HEK293 (cell line): ENCODE data around the gene PSG4.
A peak's percentile ranks its signal among the peaks of the same experiment; 100 is the strongest.
"Not testable (repeated sequence)": the region's sequence is repeated elsewhere in the genome, so short reads cannot be mapped to it uniquely, and the experiment has no call there.

ENCODE experiments used
- BCL11A ChIP-seq: fragments of 450-650 bp; formaldehyde crosslinking; IDR thresholded peaks from 2 replicates; pipeline ENCODE4 v1.5.1; 2016; ENCODE audit warnings: low read depth, missing biosample characterization, missing genetic modification characterization
- BCL11B ChIP-seq: fragments of 450-650 bp; formaldehyde crosslinking; IDR thresholded peaks from 2 replicates; pipeline ENCODE4 v1.5.1; 2016; ENCODE audit warnings: low read depth, missing biosample characterization, missing genetic modification characterization
- RBAK ChIP-seq: fragments of 450-650 bp; formaldehyde crosslinking; IDR thresholded peaks from 2 replicates; pipeline ENCODE4 v1.5.1; 2016; ENCODE audit warnings: missing biosample characterization, missing genetic modification characterization
- SALL2 ChIP-seq: fragments of 450-650 bp; formaldehyde crosslinking; IDR thresholded peaks from 2 replicates; pipeline ENCODE4 v1.5.0; 2017; ENCODE audit warnings: missing biosample characterization, mild to moderate bottlenecking, missing genetic modification characterization, borderline replicate concordance
- TCF7L2 ChIP-seq: IDR thresholded peaks from 2 replicates; pipeline ENCODE4 v1.6.1; 2011; ENCODE audit warnings: low read depth, mild to moderate bottlenecking, inconsistent platforms, low read length, moderate library complexity, borderline replicate concordance
- ZFP37 ChIP-seq: fragments of 450-650 bp; formaldehyde crosslinking; IDR thresholded peaks from 2 replicates; pipeline ENCODE4 v1.5.1; 2016; ENCODE audit warnings: missing biosample characterization, missing genetic modification characterization
- ZNF10 ChIP-seq: fragments of 450-650 bp; formaldehyde crosslinking; IDR thresholded peaks from 2 replicates; pipeline ENCODE4 v1.5.1; 2017; ENCODE audit warnings: missing biosample characterization, missing genetic modification characterization
- ZNF121 ChIP-seq: fragments of 450-650 bp; formaldehyde crosslinking; IDR thresholded peaks from 2 replicates; pipeline ENCODE4 v1.5.1; 2016; ENCODE audit warnings: missing biosample characterization, missing genetic modification characterization
- ZNF747 ChIP-seq: fragments of 450-650 bp; formaldehyde crosslinking; IDR thresholded peaks from 2 replicates; pipeline ENCODE4 v1.5.1; 2016; ENCODE audit warnings: missing biosample characterization, missing genetic modification characterization
- TF ChIP-seq, protein P1 (sequence below): fragments of 450-650 bp; formaldehyde crosslinking; IDR thresholded peaks from 2 replicates; pipeline ENCODE4 v1.5.1; 2016; ENCODE audit warnings: missing biosample characterization, missing genetic modification characterization
- TF ChIP-seq, protein P2 (sequence below): fragments of 450-650 bp; formaldehyde crosslinking; IDR thresholded peaks from 2 replicates; pipeline ENCODE4 v1.5.1; 2016; ENCODE audit warnings: missing biosample characterization, missing genetic modification characterization
- TF ChIP-seq, protein P3 (sequence below): fragments of 450-650 bp; IDR thresholded peaks from 2 replicates; pipeline ENCODE4 v1.5.1; 2018; ENCODE audit warnings: missing biosample characterization, mild to moderate bottlenecking, missing genetic modification characterization

DNA sequence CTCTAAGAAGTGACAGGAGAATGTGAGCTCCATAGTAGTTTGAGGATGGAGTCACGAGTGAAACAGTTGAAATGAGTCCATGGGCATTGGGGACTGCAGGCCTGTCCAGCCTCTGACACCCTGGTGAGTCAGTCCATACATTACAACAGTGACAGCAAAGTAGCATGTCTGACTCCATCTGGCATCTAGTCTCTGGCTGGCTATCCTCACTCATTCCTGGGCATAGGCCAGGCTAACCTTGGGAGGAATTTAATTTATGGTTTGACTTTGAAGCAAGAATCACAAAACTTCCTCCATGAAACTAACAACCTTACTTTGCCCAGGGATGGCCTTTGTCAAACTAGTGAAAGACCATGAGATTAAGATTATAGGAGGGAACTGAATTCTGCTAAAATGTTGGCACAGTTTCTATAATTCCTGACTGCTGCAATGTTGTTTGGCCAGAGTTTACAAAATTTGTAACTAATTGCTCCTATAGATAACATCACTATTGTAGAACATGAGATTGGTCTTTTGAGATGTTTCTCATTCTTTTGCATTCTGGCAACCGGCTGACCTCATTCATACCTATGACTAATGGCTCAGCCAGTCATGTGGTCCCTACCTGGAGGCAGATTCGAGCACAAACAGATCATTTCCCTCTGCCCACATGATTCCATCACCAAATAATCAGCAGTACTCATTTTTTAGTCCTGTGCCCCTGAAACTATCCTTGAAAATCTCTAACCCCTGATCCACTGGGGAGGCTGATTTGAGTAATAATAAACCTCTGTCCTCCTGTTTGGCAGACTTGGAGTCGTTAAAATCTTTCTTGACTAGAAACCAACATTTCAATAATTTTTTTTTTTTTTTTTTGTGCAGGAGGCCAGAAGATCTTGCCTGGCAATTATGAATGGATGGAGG, 23.3 kb downstream of the PSG4 start:
- TF ChIP-seq, protein P1, sequence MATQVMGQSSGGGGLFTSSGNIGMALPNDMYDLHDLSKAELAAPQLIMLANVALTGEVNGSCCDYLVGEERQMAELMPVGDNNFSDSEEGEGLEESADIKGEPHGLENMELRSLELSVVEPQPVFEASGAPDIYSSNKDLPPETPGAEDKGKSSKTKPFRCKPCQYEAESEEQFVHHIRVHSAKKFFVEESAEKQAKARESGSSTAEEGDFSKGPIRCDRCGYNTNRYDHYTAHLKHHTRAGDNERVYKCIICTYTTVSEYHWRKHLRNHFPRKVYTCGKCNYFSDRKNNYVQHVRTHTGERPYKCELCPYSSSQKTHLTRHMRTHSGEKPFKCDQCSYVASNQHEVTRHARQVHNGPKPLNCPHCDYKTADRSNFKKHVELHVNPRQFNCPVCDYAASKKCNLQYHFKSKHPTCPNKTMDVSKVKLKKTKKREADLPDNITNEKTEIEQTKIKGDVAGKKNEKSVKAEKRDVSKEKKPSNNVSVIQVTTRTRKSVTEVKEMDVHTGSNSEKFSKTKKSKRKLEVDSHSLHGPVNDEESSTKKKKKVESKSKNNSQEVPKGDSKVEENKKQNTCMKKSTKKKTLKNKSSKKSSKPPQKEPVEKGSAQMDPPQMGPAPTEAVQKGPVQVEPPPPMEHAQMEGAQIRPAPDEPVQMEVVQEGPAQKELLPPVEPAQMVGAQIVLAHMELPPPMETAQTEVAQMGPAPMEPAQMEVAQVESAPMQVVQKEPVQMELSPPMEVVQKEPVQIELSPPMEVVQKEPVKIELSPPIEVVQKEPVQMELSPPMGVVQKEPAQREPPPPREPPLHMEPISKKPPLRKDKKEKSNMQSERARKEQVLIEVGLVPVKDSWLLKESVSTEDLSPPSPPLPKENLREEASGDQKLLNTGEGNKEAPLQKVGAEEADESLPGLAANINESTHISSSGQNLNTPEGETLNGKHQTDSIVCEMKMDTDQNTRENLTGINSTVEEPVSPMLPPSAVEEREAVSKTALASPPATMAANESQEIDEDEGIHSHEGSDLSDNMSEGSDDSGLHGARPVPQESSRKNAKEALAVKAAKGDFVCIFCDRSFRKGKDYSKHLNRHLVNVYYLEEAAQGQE: not testable (repeated sequence)
- TF ChIP-seq SALL2; BCL11B; BCL11A (tag by site-specific recombination); TCF7L2; ZNF747 (tag by site-specific recombination); ZNF121 (tag by site-specific recombination); RBAK (tag by site-specific recombination): not testable (repeated sequence)
- TF ChIP-seq, protein P2, sequence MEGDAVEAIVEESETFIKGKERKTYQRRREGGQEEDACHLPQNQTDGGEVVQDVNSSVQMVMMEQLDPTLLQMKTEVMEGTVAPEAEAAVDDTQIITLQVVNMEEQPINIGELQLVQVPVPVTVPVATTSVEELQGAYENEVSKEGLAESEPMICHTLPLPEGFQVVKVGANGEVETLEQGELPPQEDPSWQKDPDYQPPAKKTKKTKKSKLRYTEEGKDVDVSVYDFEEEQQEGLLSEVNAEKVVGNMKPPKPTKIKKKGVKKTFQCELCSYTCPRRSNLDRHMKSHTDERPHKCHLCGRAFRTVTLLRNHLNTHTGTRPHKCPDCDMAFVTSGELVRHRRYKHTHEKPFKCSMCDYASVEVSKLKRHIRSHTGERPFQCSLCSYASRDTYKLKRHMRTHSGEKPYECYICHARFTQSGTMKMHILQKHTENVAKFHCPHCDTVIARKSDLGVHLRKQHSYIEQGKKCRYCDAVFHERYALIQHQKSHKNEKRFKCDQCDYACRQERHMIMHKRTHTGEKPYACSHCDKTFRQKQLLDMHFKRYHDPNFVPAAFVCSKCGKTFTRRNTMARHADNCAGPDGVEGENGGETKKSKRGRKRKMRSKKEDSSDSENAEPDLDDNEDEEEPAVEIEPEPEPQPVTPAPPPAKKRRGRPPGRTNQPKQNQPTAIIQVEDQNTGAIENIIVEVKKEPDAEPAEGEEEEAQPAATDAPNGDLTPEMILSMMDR (tag by site-specific recombination): not testable (repeated sequence)
- TF ChIP-seq ZNF10 (tag by site-specific recombination): 0 out of 2 replicates have a peak, but pooled peaks have one; percentile 46
- TF ChIP-seq, protein P3, sequence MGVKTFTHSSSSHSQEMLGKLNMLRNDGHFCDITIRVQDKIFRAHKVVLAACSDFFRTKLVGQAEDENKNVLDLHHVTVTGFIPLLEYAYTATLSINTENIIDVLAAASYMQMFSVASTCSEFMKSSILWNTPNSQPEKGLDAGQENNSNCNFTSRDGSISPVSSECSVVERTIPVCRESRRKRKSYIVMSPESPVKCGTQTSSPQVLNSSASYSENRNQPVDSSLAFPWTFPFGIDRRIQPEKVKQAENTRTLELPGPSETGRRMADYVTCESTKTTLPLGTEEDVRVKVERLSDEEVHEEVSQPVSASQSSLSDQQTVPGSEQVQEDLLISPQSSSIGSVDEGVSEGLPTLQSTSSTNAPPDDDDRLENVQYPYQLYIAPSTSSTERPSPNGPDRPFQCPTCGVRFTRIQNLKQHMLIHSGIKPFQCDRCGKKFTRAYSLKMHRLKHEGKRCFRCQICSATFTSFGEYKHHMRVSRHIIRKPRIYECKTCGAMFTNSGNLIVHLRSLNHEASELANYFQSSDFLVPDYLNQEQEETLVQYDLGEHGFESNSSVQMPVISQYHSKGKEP (tag by site-specific recombination): not testable (repeated sequence)
- peak; percentile 83; the same call in 1 of the 2 replicates for TF ChIP-seq ZFP37 (tag by site-specific recombination)
